T1000 (cell line): Measurements from ENCODE around the gene HSD17B13.
"Not testable (repeated sequence)": the region's sequence is repeated elsewhere in the genome, so short reads cannot be mapped to it uniquely, and the experiment has no call there.

Experiments
- DNase-seq: peaks from one replicate; lab custom pipeline; 2025; ENCODE audit warnings: mixed read lengths; lab: John Stamatoyannopoulos, UW

Gene HSD17B13

GRCh38 chr4:87322754-87323153 lies at the start of gene HSD17B13:
HSD17B13 (minus strand) TSS chr4:87322882; CDS start chr4:87322841, 41 bp downstream.
- DNase-seq, result no peak

- no peak for DNase-seq
Observed at GRCh38 chr4:87370068-87370467, 47.4 kb upstream of the HSD17B13 start.

- DNase-seq, result no peak
Observed at GRCh38 chr4:87366521-87367162, 44.0 kb upstream of the HSD17B13 start.

- DNase-seq, result no peak
Observed at GRCh38 chr4:87365348-87365747, 42.7 kb upstream of the HSD17B13 start.

GRCh38 chr4:87363552-87363951 lies 40.9 kb upstream of the HSD17B13 start:
- no peak for DNase-seq

- no peak for DNase-seq
Observed at GRCh38 chr4:87360338-87360935, 37.8 kb upstream of the HSD17B13 start.

GRCh38 chr4:87359258-87359657 lies 36.6 kb upstream of the HSD17B13 start:
- DNase-seq, result no peak

GRCh38 chr4:87356832-87357526 lies 34.3 kb upstream of the HSD17B13 start:
- no peak for DNase-seq

- DNase-seq, result no peak
Observed at GRCh38 chr4:87354168-87355102, 31.8 kb upstream of the HSD17B13 start.

- DNase-seq, result no peak
Observed at GRCh38 chr4:87353592-87353991, 30.9 kb upstream of the HSD17B13 start.

GRCh38 chr4:87345139-87345538 lies 22.5 kb upstream of the HSD17B13 start:
- no peak for DNase-seq

GRCh38 chr4:87342872-87343271 lies 20.2 kb upstream of the HSD17B13 start:
- DNase-seq, result no peak

- not testable (repeated sequence) for DNase-seq
Observed at GRCh38 chr4:87341954-87342635, 19.4 kb upstream of the HSD17B13 start.

- no peak for DNase-seq
Observed at GRCh38 chr4:87339440-87339839, 16.8 kb upstream of the HSD17B13 start.

GRCh38 chr4:87337361-87337760 lies 14.7 kb upstream of the HSD17B13 start:
- no peak for DNase-seq

- no peak for DNase-seq
Observed at GRCh38 chr4:87333267-87333666, 10.6 kb upstream of the HSD17B13 start.

- no peak for DNase-seq
Observed at GRCh38 chr4:87330761-87331160, 8.1 kb upstream of the HSD17B13 start.

GRCh38 chr4:87327136-87327535 lies 4.5 kb upstream of the HSD17B13 start:
- no peak for DNase-seq

GRCh38 chr4:87326460-87326859 lies 3.8 kb upstream of the HSD17B13 start:
- no peak for DNase-seq

GRCh38 chr4:87321888-87322287 lies 794 bp downstream of the HSD17B13 start:
- no peak for DNase-seq

GRCh38 chr4:87317527-87317926 lies 5.2 kb downstream of the HSD17B13 start:
- DNase-seq, result no peak

- no peak for DNase-seq
Observed at GRCh38 chr4:87316961-87317360, 5.7 kb downstream of the HSD17B13 start.
